A673 (cell line): ENCODE data around the gene DOCK10. TPM values are rescaled to one million over a fixed set of nuclear protein-coding genes. Genes with fewer than 3 reads are reported as not detected.

Source experiments
- BruUV-seq: library from RNA; stranded (reverse); fragments of 400-500 nt; replicated peaks from 2 replicates; lab custom pipeline; 2021; lab: Mats Ljungman, UMichigan
- CTCF ChIA-PET: fragments of 300-600 bp; sonication (Branson Sonifier 250); formaldehyde crosslinking; loops from one replicate; lab custom pipeline; 2022; ENCODE audit warnings: antibody characterized with exemption; lab: Charles Lee
- POLR2A ChIA-PET: fragments of 300-600 bp; sonication (Branson Sonifier 250); formaldehyde crosslinking; loops from one replicate; lab custom pipeline; 2022; ENCODE audit warnings: antibody characterized with exemption; ENCODE audit not compliant: low non-redundant PET; lab: Charles Lee
- DNase-seq: peaks from one replicate; pipeline ENCODE4 v3.0.0-alpha.2; 2015; ENCODE audit warnings: low spot score
- H3K27ac ChIP-seq: fragments of 200-600 bp; sonication (generic); 2 replicates; pipeline ENCODE4 v1.5.1; 2016; ENCODE audit warnings: mixed run types, low read depth, mild to moderate bottlenecking, mixed read lengths, antibody characterized with exemption, low read length; ENCODE audit not compliant: poor library complexity, severe bottlenecking
- H3K27me3 ChIP-seq: fragments of 200-600 bp; sonication (generic); replicated peaks from 2 replicates; pipeline ENCODE4 v1.6.1; 2017; ENCODE audit warnings: mixed run types, low read depth, mild to moderate bottlenecking, mixed read lengths, antibody characterized with exemption, low read length; ENCODE audit not compliant: insufficient read depth, poor library complexity
- H3K36me3 ChIP-seq: fragments of 200-600 bp; sonication (generic); 2 replicates; pipeline ENCODE4 v1.6.1; 2016; ENCODE audit warnings: mixed run types, mild to moderate bottlenecking, mixed read lengths, antibody characterized with exemption, low read length; ENCODE audit not compliant: insufficient read depth, poor library complexity, severe bottlenecking
- H3K4me1 ChIP-seq: fragments of 200-600 bp; sonication (generic); 2 replicates; pipeline ENCODE4 v1.6.1; 2017; ENCODE audit warnings: mixed run types, mild to moderate bottlenecking, mixed read lengths, antibody characterized with exemption, low read length; ENCODE audit not compliant: insufficient read depth, poor library complexity, severe bottlenecking
- H3K4me3 ChIP-seq: fragments of 200-600 bp; sonication (generic); 2 replicates; pipeline ENCODE4 v1.5.1; 2016; ENCODE audit warnings: low read depth, mixed run types, mild to moderate bottlenecking, mixed read lengths, low read length; ENCODE audit not compliant: poor library complexity, severe bottlenecking
- H3K9me3 ChIP-seq: fragments of 200-600 bp; sonication (generic); 2 replicates; pipeline ENCODE4 v1.6.1; 2016; ENCODE audit warnings: mixed run types, low read depth, mild to moderate bottlenecking, mixed read lengths, antibody characterized with exemption, low read length; ENCODE audit not compliant: poor library complexity, severe bottlenecking
- EZH2 ChIP-seq: fragments of 200-600 bp; sonication (generic); IDR thresholded peaks from 2 replicates; pipeline ENCODE4 v1.6.1; 2017; ENCODE audit warnings: borderline replicate concordance, low read depth, mild to moderate bottlenecking, mixed read lengths, antibody characterized with exemption, low read length; ENCODE audit not compliant: poor library complexity, severe bottlenecking
- intact Hi-C: fragments of 100-400 bp; cut with micrococcal nuclease; formaldehyde crosslinking; loops from one replicate; pipeline ENCODE4 v1.10.0; 2022; ENCODE audit not compliant: unreplicated experiment
- total RNA-seq: library from RNA; stranded (reverse); gene quantifications from 2 replicates; pipeline ENCODE4 v1.2.3, GENCODE V29; 2021
- TF ChIP-seq, protein P1 (sequence below): fragments of 300-800, 200-600 bp; sonication (generic); conservative IDR thresholded peaks from 2 replicates; pipeline ENCODE4 v1.5.1; 2017; ENCODE audit warnings: low read depth, mild to moderate bottlenecking, antibody characterized with exemption, low read length, moderate library complexity, mixed read lengths

Gene DOCK10
- total RNA-seq, 1 experiment from 2014 or later = 5.1 TPM

DNA sequence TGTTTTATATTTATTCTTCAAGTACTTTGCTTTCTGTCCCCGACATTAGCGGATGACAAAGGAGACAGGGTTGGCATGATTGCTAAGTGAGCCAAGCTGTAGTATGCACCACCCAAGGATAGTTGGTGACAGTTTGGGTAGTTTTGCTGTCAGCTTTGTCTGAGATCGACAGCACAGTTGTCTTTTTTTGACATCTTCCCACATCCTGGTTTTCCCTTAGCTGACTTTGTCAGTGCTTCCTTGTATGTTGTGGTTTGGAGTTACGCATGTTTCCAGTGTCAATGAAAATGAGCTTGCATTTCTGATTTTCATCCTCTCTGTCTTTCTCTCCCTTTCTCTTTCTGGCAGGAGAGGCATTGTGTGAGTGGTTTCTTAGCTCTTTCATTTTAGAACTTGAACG, 44.6 kb upstream of the DOCK10 start:
- intact Hi-C loops = no loop called here
- POLR2A ChIA-PET = no interaction called here
- CTCF ChIA-PET = no interaction called here
- TF ChIP-seq, protein P1, sequence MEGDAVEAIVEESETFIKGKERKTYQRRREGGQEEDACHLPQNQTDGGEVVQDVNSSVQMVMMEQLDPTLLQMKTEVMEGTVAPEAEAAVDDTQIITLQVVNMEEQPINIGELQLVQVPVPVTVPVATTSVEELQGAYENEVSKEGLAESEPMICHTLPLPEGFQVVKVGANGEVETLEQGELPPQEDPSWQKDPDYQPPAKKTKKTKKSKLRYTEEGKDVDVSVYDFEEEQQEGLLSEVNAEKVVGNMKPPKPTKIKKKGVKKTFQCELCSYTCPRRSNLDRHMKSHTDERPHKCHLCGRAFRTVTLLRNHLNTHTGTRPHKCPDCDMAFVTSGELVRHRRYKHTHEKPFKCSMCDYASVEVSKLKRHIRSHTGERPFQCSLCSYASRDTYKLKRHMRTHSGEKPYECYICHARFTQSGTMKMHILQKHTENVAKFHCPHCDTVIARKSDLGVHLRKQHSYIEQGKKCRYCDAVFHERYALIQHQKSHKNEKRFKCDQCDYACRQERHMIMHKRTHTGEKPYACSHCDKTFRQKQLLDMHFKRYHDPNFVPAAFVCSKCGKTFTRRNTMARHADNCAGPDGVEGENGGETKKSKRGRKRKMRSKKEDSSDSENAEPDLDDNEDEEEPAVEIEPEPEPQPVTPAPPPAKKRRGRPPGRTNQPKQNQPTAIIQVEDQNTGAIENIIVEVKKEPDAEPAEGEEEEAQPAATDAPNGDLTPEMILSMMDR = no peak
- no peak for TF ChIP-seq EZH2
- no peaks in the 10 kb centered on the region for H3K36me3 ChIP-seq
- no peaks in the 10 kb centered on the region for H3K9me3 ChIP-seq
- H3K27me3 ChIP-seq = no peaks in the 10 kb centered on the region
- no peak overlapping the region for H3K27ac ChIP-seq
- no TSS peak for BruUV-seq
- no peaks in the 10 kb centered on the region for H3K4me1 ChIP-seq
- no peak overlapping the region for H3K4me3 ChIP-seq
- DNase-seq = no peak

DNA sequence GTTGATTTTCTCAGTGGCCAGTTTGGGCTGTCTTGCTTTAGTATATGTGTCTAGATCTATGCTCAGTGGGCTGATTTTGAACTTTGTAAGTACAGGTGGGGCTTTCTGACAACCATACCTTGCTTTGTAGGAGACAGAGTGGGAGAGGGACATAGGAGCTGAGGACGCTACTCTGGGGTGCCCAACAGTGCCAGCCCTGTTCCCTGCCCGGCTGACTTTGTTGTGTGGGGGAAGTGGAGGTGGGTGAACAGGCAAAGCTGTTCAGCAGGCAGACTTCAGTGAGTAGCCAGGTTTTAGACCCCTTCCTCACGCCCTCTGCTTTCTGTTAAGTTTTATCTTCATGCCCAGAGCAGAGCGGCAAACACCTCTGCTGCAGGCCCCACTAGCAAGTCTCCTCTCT, 44.2 kb upstream of the DOCK10 start:
- ChIA-PET CTCF (no interaction called here), POLR2A (no interaction called here)
- BruUV-seq = no TSS peak
- DNase-seq = no peak
- Histone ChIP-seq H3K36me3 (no peaks in the 10 kb centered on the region), H3K27me3 (no peaks in the 10 kb centered on the region), H3K9me3 (no peaks in the 10 kb centered on the region), H3K27ac (no peak overlapping the region), H3K4me3 (no peak overlapping the region), H3K4me1 (no peaks in the 10 kb centered on the region)
- intact Hi-C loops = no loop called here
- TF ChIP-seq, protein P1 = no peak

DNA sequence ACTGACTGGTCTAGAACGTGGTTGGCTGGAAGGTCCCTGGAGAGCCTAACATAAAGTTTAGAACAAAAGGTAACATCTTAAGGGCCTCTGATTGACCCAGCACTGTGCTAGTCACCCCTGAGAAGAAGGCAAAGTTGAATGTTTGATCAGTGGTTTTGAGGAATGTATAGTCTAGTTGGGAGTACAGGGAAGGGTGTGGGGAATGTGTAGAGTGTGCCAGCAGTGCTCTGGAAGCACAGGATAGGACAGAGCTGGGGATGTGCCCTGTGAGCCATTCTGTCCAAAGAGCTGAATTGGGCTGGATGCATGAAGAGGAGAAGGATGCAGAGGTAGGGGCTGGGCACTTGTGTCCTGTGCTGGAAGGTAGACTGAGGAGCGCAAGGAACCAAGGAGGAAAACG, 41.0 kb upstream of the DOCK10 start:
- Histone ChIP-seq H3K4me1 (no peaks in the 10 kb centered on the region), H3K27me3 (no peaks in the 10 kb centered on the region), H3K4me3 (no peak overlapping the region), H3K27ac (no peak overlapping the region), H3K36me3 (no peaks in the 10 kb centered on the region), H3K9me3 (no peaks in the 10 kb centered on the region)
- intact Hi-C loops = no loop called here
- TF ChIP-seq EZH2 = no peak
- TF ChIP-seq, protein P1 = no peak
- DNase-seq = no peak
- ChIA-PET POLR2A (no interaction called here), CTCF (no interaction called here)
- no TSS peak for BruUV-seq
